GM12891 (cell line): ENCODE data around the gene LOC128125822.

Source experiments
- POLR2A ChIP-seq: IDR thresholded peaks from 2 replicates; pipeline ENCODE4 v1.6.1; 2011; ENCODE audit warnings: low read depth, low read length, control low read depth
- POLR2AphosphoS5 ChIP-seq: IDR thresholded peaks from 2 replicates; pipeline ENCODE4 v1.6.1; 2011; ENCODE audit warnings: low read depth, low read length, control low read depth
- POU2F2 ChIP-seq: IDR thresholded peaks from 2 replicates; pipeline ENCODE4 v1.6.1; 2011; ENCODE audit warnings: low read depth, mild to moderate bottlenecking, control low read depth, low read length, moderate library complexity
- SPI1 ChIP-seq: IDR thresholded peaks from 2 replicates; pipeline ENCODE4 v1.6.1; 2011; ENCODE audit warnings: low read depth, low read length, control low read depth
- TAF1 ChIP-seq: IDR thresholded peaks from 2 replicates; pipeline ENCODE4 v1.6.1; 2011; ENCODE audit warnings: low read depth, low read length, control low read depth

DNA sequence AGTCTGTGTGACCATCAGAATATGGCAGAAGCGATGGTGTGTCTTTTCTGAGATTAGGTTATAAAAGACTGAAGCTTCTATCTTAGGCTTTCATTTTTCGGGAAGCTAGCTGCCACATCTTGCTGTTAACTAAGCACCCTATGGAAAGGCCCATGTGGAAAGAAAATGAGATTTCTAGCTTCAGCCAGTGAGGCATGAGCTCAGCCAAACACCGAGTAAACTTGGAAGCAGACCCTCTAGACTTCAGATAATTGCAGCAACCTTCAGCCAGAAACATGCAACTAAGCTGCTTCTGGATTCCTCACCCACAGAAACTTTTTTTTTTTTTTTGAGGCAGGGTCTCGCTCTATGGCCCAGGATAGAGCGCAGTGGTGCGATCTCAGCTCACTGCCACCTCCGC is 20.6 kb downstream of the LOC128125822 start:
- TF ChIP-seq POLR2A, result no peak
- no peak for TF ChIP-seq POLR2AphosphoS5
- no peak for TF ChIP-seq SPI1
- TF ChIP-seq TAF1, result no peak
- TF ChIP-seq POU2F2, result no peak
